A673 (cell line): ENCODE results near the gene TMPRSS13. TPM values are rescaled to one million over a fixed set of nuclear protein-coding genes. Genes with fewer than 3 reads are reported as not detected.

Source experiments
- BruUV-seq: library from RNA; stranded (reverse); fragments of 400-500 nt; replicated peaks from 2 replicates; lab custom pipeline; 2021; lab: Mats Ljungman, UMichigan
- CTCF ChIA-PET: fragments of 300-600 bp; sonication (Branson Sonifier 250); formaldehyde crosslinking; loops from one replicate; lab custom pipeline; 2022; ENCODE audit warnings: antibody characterized with exemption; lab: Charles Lee
- POLR2A ChIA-PET: fragments of 300-600 bp; sonication (Branson Sonifier 250); formaldehyde crosslinking; loops from one replicate; lab custom pipeline; 2022; ENCODE audit warnings: antibody characterized with exemption; ENCODE audit not compliant: low non-redundant PET; lab: Charles Lee
- DNase-seq: peaks from one replicate; pipeline ENCODE4 v3.0.0-alpha.2; 2015; ENCODE audit warnings: low spot score
- H3K27ac ChIP-seq: fragments of 200-600 bp; sonication (generic); 2 replicates; pipeline ENCODE4 v1.5.1; 2016; ENCODE audit warnings: mixed run types, low read depth, mild to moderate bottlenecking, mixed read lengths, antibody characterized with exemption, low read length; ENCODE audit not compliant: poor library complexity, severe bottlenecking
- H3K27me3 ChIP-seq: fragments of 200-600 bp; sonication (generic); replicated peaks from 2 replicates; pipeline ENCODE4 v1.6.1; 2017; ENCODE audit warnings: mixed run types, low read depth, mild to moderate bottlenecking, mixed read lengths, antibody characterized with exemption, low read length; ENCODE audit not compliant: insufficient read depth, poor library complexity
- H3K36me3 ChIP-seq: fragments of 200-600 bp; sonication (generic); 2 replicates; pipeline ENCODE4 v1.6.1; 2016; ENCODE audit warnings: mixed run types, mild to moderate bottlenecking, mixed read lengths, antibody characterized with exemption, low read length; ENCODE audit not compliant: insufficient read depth, poor library complexity, severe bottlenecking
- H3K4me1 ChIP-seq: fragments of 200-600 bp; sonication (generic); 2 replicates; pipeline ENCODE4 v1.6.1; 2017; ENCODE audit warnings: mixed run types, mild to moderate bottlenecking, mixed read lengths, antibody characterized with exemption, low read length; ENCODE audit not compliant: insufficient read depth, poor library complexity, severe bottlenecking
- H3K4me3 ChIP-seq: fragments of 200-600 bp; sonication (generic); 2 replicates; pipeline ENCODE4 v1.5.1; 2016; ENCODE audit warnings: low read depth, mixed run types, mild to moderate bottlenecking, mixed read lengths, low read length; ENCODE audit not compliant: poor library complexity, severe bottlenecking
- H3K9me3 ChIP-seq: fragments of 200-600 bp; sonication (generic); 2 replicates; pipeline ENCODE4 v1.6.1; 2016; ENCODE audit warnings: mixed run types, low read depth, mild to moderate bottlenecking, mixed read lengths, antibody characterized with exemption, low read length; ENCODE audit not compliant: poor library complexity, severe bottlenecking
- CTCF ChIP-seq: fragments of 300-800, 200-600 bp; sonication (generic); conservative IDR thresholded peaks from 2 replicates; pipeline ENCODE4 v1.5.1; 2017; ENCODE audit warnings: low read depth, mild to moderate bottlenecking, antibody characterized with exemption, low read length, moderate library complexity, mixed read lengths
- EZH2 ChIP-seq: fragments of 200-600 bp; sonication (generic); IDR thresholded peaks from 2 replicates; pipeline ENCODE4 v1.6.1; 2017; ENCODE audit warnings: borderline replicate concordance, low read depth, mild to moderate bottlenecking, mixed read lengths, antibody characterized with exemption, low read length; ENCODE audit not compliant: poor library complexity, severe bottlenecking
- intact Hi-C: fragments of 100-400 bp; cut with micrococcal nuclease; formaldehyde crosslinking; loops from one replicate; pipeline ENCODE4 v1.10.0; 2022; ENCODE audit not compliant: unreplicated experiment
- total RNA-seq: library from RNA; stranded (reverse); gene quantifications from 2 replicates; pipeline ENCODE4 v1.2.3, GENCODE V29; 2021

The TMPRSS13 gene
- total RNA-seq, 1 experiment from 2014 or later: not detected

DNA sequence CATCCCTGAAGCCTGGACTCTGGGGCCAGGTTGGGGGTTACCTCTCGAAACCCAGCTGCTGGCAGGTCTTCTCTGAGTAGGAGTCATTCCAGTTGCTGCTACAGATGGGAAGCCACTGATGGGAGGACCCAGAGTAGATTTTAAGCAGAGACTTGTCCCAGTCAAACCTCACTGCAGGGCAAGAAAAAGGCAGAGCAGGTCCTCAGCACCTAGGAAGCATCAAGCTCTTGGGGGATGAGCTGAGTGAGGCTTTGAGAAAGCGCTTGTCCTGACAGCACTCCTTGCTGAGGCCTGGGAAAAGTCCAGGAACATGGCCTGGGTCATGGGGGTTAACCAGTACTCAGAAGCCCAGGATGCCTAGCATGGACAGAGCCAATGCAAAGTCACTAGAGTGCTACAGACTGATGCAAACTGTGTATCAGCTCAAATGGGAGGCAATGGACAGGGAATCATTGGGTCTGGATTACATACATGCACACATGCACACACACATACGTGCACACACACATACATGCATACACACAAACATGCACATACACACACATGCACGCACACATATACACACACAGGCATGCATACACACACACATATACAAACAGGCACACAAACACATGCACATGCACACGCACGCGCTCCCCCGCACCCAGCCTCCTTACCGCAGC lies 15.3 kb downstream of the TMPRSS13 start:
- H3K4me3 ChIP-seq: no peak overlapping the region
- H3K9me3 ChIP-seq: no peaks in the 10 kb centered on the region
- TF ChIP-seq CTCF (no peak), EZH2 (no peak)
- no peaks in the 10 kb centered on the region for H3K36me3 ChIP-seq
- H3K27ac ChIP-seq: no peak overlapping the region
- BruUV-seq: no TSS peak
- ChIA-PET CTCF (no interaction called here), POLR2A (no interaction called here)
- H3K4me1 ChIP-seq: no peaks in the 10 kb centered on the region
- DNase-seq: no peak
- intact Hi-C loops: no loop called here
- H3K27me3 ChIP-seq: no peaks in the 10 kb centered on the region

GRCh38 chr11:117912497-117912896 lies 16.7 kb downstream of the TMPRSS13 start:
- no peak overlapping the region for H3K27ac ChIP-seq
- H3K36me3 ChIP-seq: no peaks in the 10 kb centered on the region
- intact Hi-C loops: no loop called here
- no TSS peak for BruUV-seq
- peaks cover 10% of the 10 kb centered on the region for H3K4me1 ChIP-seq
- ChIA-PET POLR2A (interaction anchor here (0.6 kb wide), 1 partner anchor 9 kb away, joined by 3 read pairs; no protein-coding TSS in a partner anchor), CTCF (no interaction called here)
- H3K9me3 ChIP-seq: no peaks in the 10 kb centered on the region
- no peaks in the 10 kb centered on the region for H3K27me3 ChIP-seq
- TF ChIP-seq CTCF (no peak), EZH2 (no peak)
- H3K4me3 ChIP-seq: no peak overlapping the region
- DNase-seq: no peak

DNA sequence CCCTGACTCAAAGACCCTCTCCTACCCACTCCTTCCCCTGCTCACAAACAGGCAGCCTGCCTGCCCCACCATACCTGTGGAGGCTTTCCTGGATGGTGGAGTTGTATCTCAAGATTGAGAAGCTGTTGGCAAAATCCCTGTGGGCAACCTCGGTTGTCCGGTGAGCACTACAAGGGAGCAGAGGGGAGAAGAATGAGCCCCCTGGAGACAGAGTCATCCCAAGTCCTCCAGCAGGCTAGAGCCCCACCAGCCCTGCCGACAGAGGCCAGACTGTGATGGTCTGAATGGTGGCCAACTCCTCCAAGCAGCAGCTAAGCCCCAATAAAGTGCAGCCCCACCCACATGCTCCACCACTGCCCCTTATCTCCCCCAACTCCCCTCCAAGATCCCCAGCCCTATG lies 17.5 kb downstream of the TMPRSS13 start:
- H3K4me3 ChIP-seq: no peak overlapping the region
- no peak for TF ChIP-seq EZH2
- no peak for TF ChIP-seq CTCF
- intact Hi-C loops: no loop called here
- ChIA-PET CTCF (no interaction called here), POLR2A (interaction anchor here (0.6 kb wide), 1 partner anchor 10 kb away, joined by 3 read pairs; no protein-coding TSS in a partner anchor)
- H3K27ac ChIP-seq: no peak overlapping the region
- H3K4me1 ChIP-seq: peaks cover 16% of the 10 kb centered on the region
- H3K36me3 ChIP-seq: no peaks in the 10 kb centered on the region
- H3K9me3 ChIP-seq: no peaks in the 10 kb centered on the region
- no peaks in the 10 kb centered on the region for H3K27me3 ChIP-seq
- DNase-seq: no peak
- BruUV-seq: no TSS peak
